Measurements from ENCODE around the gene CAMTA2.

CAMTA2 gene

DNA sequence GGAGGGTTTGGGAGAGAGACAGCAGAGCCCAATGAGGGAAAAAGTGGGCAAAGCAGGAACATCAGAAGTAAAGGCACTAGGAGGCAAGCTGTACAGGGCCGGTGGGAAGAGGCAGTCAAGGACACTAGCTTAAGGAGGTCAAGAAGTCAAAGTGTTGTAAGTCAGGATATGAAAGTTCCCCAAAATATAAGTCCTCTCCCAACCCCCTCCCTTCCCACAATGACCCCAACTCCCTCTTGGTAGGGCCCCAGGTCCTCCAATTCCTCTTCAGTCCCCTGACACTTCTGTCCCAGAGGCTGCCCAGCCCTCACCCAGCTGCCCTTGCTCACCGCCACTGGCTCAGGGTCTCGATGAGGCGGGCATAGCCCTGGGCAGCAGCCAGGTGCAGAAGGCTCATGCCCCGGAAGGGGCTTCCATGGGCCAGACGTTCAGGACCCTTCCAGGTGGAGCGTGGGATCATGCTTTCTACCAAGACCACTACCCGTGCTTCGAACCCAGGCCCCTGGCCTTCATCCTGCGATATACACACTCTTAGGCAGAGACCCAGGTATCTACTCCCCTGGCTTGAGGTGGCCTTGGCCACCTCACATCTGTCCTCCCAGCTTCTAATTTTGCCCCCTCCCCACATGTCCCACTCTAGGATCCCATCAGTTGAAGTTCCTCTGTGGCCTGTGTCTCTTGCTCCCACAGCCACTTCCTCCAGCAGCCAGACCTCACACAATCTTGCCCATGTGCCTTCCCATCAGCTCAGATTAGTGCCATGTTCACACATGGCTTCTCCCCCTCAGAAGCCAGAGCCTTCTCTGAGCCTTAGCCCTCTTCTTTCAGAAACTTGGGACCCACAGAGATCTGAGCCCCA is 14.0 kb downstream of the CAMTA2 start:
- Histone ChIP-seq H3K9me3 (ENCODE audit: control insufficient read depth, low read length) (no peaks in the 10 kb centered on the region), H2AFZ (no peak overlapping the region), H3K4me3 (ENCODE audit: low read depth, low read length) (no peak overlapping the region), H3K36me3 (ENCODE audit: control insufficient read depth, insufficient read depth, low read length) (no peaks in the 10 kb centered on the region), H3K9ac (no peak overlapping the region), H3K4me2 (ENCODE audit: low read length) (no peak overlapping the region), H3K4me1 (peaks cover 6% of the 10 kb centered on the region), H3K79me2 (no peaks in the 10 kb centered on the region), H3K27me3 (ENCODE audit: control insufficient read depth, insufficient read depth, low read length) (no peaks in the 10 kb centered on the region), H3K27ac (no peak overlapping the region)
- TF ChIP-seq, protein P1, sequence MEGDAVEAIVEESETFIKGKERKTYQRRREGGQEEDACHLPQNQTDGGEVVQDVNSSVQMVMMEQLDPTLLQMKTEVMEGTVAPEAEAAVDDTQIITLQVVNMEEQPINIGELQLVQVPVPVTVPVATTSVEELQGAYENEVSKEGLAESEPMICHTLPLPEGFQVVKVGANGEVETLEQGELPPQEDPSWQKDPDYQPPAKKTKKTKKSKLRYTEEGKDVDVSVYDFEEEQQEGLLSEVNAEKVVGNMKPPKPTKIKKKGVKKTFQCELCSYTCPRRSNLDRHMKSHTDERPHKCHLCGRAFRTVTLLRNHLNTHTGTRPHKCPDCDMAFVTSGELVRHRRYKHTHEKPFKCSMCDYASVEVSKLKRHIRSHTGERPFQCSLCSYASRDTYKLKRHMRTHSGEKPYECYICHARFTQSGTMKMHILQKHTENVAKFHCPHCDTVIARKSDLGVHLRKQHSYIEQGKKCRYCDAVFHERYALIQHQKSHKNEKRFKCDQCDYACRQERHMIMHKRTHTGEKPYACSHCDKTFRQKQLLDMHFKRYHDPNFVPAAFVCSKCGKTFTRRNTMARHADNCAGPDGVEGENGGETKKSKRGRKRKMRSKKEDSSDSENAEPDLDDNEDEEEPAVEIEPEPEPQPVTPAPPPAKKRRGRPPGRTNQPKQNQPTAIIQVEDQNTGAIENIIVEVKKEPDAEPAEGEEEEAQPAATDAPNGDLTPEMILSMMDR (IDR thresholded peaks at IDR 0.05): no peak

DNA sequence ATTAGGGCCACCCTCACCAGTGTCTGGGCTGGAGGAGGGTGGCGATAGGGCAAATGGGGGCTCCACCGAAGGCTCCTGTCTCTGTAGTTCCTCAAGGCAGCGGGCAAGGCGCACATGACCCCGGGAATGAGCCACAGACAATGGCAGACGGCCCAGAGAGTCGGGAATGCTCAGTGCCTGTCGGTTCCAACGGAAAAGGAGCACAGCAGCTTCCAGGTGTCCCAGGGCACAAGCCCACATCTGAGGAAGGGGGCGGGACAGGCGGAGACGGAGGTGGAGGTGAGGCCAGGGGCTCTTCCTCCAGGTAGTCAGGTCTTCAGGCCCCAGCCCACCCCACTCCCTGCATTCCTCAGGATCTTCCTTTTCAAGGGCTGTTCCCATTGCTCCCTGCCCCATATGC is 14.7 kb downstream of the CAMTA2 start:
- Histone ChIP-seq H3K79me2 (no peaks in the 10 kb centered on the region), H3K27me3 (ENCODE audit: control insufficient read depth, insufficient read depth, low read length) (no peaks in the 10 kb centered on the region), H3K4me2 (ENCODE audit: low read length) (no peak overlapping the region), H3K27ac (no peak overlapping the region), H3K4me3 (ENCODE audit: low read depth, low read length) (no peak overlapping the region), H3K4me1 (peaks cover 10% of the 10 kb centered on the region), H3K9ac (no peak overlapping the region), H3K9me3 (ENCODE audit: control insufficient read depth, low read length) (no peaks in the 10 kb centered on the region), H3K36me3 (ENCODE audit: control insufficient read depth, insufficient read depth, low read length) (no peaks in the 10 kb centered on the region), H2AFZ (no peak overlapping the region)
- TF ChIP-seq, protein P1 (IDR thresholded peaks at IDR 0.05): no peak

DNA sequence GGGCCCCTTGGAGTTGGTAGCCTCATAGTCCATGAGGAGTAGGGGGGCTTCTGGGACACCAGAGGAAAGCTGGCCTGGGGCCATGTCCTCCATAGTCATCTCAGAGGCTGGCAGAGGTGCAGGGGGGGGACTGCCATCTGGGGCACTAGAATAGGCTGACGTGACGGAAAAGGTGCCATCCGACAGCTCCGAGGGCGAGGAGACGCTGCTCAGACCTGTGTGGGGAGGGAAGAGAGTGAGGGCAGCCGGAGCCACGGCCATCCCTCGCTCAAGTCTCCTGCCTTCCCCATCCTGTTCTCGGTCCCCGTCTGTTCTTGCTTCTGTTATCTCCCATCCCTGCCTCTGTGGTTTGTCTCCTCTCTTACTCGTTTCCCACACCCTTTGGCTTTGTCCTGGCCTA is 15.2 kb downstream of the CAMTA2 start:
- Histone ChIP-seq H3K9me3 (ENCODE audit: control insufficient read depth, low read length) (no peaks in the 10 kb centered on the region), H3K27me3 (ENCODE audit: control insufficient read depth, insufficient read depth, low read length) (no peaks in the 10 kb centered on the region), H3K27ac (no peak overlapping the region), H3K9ac (no peak overlapping the region), H3K4me3 (ENCODE audit: low read depth, low read length) (no peak overlapping the region), H3K4me2 (ENCODE audit: low read length) (no peak overlapping the region), H2AFZ (no peak overlapping the region), H3K79me2 (no peaks in the 10 kb centered on the region), H3K36me3 (ENCODE audit: control insufficient read depth, insufficient read depth, low read length) (no peaks in the 10 kb centered on the region), H3K4me1 (peaks cover 10% of the 10 kb centered on the region)
- TF ChIP-seq, protein P1 (IDR thresholded peaks at IDR 0.05): no peak

DNA sequence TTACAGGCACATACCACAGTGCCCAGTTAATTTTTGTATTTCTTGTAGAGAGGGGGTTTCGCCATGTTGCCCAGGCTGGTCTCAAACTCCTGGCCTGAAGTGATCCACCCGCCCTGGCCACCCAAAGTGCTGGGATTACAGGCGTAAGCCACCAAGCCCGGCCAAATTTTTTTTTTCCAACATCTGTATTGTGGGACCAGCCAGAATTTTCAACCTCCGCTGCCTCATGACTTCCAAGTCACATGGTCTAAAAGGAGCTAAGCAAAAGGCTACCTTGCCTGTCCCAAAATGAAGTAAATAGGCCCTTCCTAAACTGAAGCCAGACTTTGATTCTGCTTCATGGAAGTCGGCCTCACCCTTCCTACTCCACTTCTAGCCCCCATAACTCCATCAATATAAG is 15.6 kb downstream of the CAMTA2 start:
- Histone ChIP-seq H3K27ac (no peak overlapping the region), H3K9ac (no peak overlapping the region)

More for the DNA sequence above, 15.6 kb downstream of the CAMTA2 start:
- H2AFZ ChIP-seq: no peak overlapping the region
- H3K4me1 ChIP-seq: peaks cover 10% of the 10 kb centered on the region
- H3K79me2 ChIP-seq: no peaks in the 10 kb centered on the region
- H3K4me3 ChIP-seq (ENCODE audit: low read depth, low read length): no peak overlapping the region
- TF ChIP-seq, protein P1 (IDR thresholded peaks at IDR 0.05): no peak
- no peaks in the 10 kb centered on the region for H3K9me3 ChIP-seq (ENCODE audit: control insufficient read depth, low read length)
- no peak overlapping the region for H3K4me2 ChIP-seq (ENCODE audit: low read length)
- no peaks in the 10 kb centered on the region for H3K36me3 ChIP-seq (ENCODE audit: control insufficient read depth, insufficient read depth, low read length)
- no peaks in the 10 kb centered on the region for H3K27me3 ChIP-seq (ENCODE audit: control insufficient read depth, insufficient read depth, low read length)

Data from parathyroid adenoma (tissue), 2 donors.